SU-DHL-6 (cell line): ENCODE measurements around the gene WNT11.
A peak's percentile ranks its signal among the peaks of the same experiment; 100 is the strongest.

Source experiments
- H2AFZ ChIP-seq: fragments of 200-600 bp; sonication (generic); 2 replicates; pipeline ENCODE4 v1.6.1; 2014; ENCODE audit warnings: low read depth, mild to moderate bottlenecking, moderate library complexity, mixed read lengths, antibody characterized with exemption, low read length; ENCODE audit not compliant: severe bottlenecking
- H3F3A ChIP-seq: fragments of 200-600 bp; shearing (Covaris generic); 2 replicates; pipeline ENCODE4 v1.6.0; 2016; ENCODE audit warnings: antibody characterized with exemption, mild to moderate bottlenecking; ENCODE audit not compliant: insufficient read depth
- H3K27ac ChIP-seq: fragments of 200-600 bp; sonication (generic); 2 replicates; pipeline ENCODE4 v1.5.1; 2016; ENCODE audit warnings: low read depth, mild to moderate bottlenecking, low read length, moderate library complexity, mixed read lengths
- H3K27me3 ChIP-seq: fragments of 200-600 bp; sonication (generic), shearing (Covaris generic); 2 replicates; pipeline ENCODE4 v1.6.0; 2014; ENCODE audit warnings: mild to moderate bottlenecking, low read length
- H3K36me3 ChIP-seq: fragments of 200-600 bp; sonication (generic); 2 replicates; pipeline ENCODE4 v1.6.1; 2014; ENCODE audit warnings: mild to moderate bottlenecking, low read length, mixed read lengths
- H3K4me2 ChIP-seq: fragments of 300-600, 200-600 bp; shearing (Covaris generic), sonication (generic); 2 replicates; pipeline ENCODE4 v1.6.0; 2014; ENCODE audit warnings: low read length, low read depth, mild to moderate bottlenecking; ENCODE audit not compliant: poor library complexity, severe bottlenecking
- H3K4me3 ChIP-seq: fragments of 200-600 bp; sonication (generic); 2 replicates; pipeline ENCODE4 v1.5.1; 2014; ENCODE audit warnings: antibody characterized with exemption, low read length, mild to moderate bottlenecking, mixed read lengths; ENCODE audit not compliant: insufficient read depth, poor library complexity, severe bottlenecking
- H3K79me2 ChIP-seq: fragments of 200-600 bp; sonication (generic); 2 replicates; pipeline ENCODE4 v1.6.1; 2014; ENCODE audit warnings: mild to moderate bottlenecking, low read length, moderate library complexity; ENCODE audit not compliant: insufficient read depth
- H3K9ac ChIP-seq: fragments of 200-600 bp; sonication (generic); 2 replicates; pipeline ENCODE4 v1.7.0; 2014; ENCODE audit warnings: mild to moderate bottlenecking, low read length
- H3K9me2 ChIP-seq: fragments of 200-600 bp; sonication (generic); replicated peaks from 2 replicates; pipeline ENCODE4 v1.6.1; 2014; ENCODE audit warnings: low read length; ENCODE audit not compliant: insufficient read depth
- H3K9me3 ChIP-seq: fragments of 200-600 bp; sonication (generic); 2 replicates; pipeline ENCODE4 v1.6.1; 2014; ENCODE audit warnings: low read length, mixed read lengths; ENCODE audit not compliant: insufficient read depth
- H4K20me1 ChIP-seq: fragments of 200-600 bp; sonication (generic); 2 replicates; pipeline ENCODE4 v1.6.1; 2014; ENCODE audit warnings: low read depth, mild to moderate bottlenecking, antibody characterized with exemption, low read length, moderate library complexity, mixed read lengths
- EZH2phosphoT487 ChIP-seq: fragments of 200-600 bp; sonication (generic), shearing (Covaris generic); conservative IDR thresholded peaks from 2 replicates; pipeline ENCODE4 v1.6.1; 2018; ENCODE audit warnings: mild to moderate bottlenecking, antibody characterized with exemption, low read length, moderate library complexity, mixed read lengths
- TF ChIP-seq, protein P1 (sequence below): fragments of 200-600 bp; sonication (generic); IDR thresholded peaks from one replicate; pipeline ENCODE4 v1.5.1; 2017; ENCODE audit warnings: antibody characterized with exemption, mild to moderate bottlenecking, low read length, moderate library complexity; ENCODE audit not compliant: insufficient read depth, poor library complexity, severe bottlenecking

The WNT11 gene

DNA sequence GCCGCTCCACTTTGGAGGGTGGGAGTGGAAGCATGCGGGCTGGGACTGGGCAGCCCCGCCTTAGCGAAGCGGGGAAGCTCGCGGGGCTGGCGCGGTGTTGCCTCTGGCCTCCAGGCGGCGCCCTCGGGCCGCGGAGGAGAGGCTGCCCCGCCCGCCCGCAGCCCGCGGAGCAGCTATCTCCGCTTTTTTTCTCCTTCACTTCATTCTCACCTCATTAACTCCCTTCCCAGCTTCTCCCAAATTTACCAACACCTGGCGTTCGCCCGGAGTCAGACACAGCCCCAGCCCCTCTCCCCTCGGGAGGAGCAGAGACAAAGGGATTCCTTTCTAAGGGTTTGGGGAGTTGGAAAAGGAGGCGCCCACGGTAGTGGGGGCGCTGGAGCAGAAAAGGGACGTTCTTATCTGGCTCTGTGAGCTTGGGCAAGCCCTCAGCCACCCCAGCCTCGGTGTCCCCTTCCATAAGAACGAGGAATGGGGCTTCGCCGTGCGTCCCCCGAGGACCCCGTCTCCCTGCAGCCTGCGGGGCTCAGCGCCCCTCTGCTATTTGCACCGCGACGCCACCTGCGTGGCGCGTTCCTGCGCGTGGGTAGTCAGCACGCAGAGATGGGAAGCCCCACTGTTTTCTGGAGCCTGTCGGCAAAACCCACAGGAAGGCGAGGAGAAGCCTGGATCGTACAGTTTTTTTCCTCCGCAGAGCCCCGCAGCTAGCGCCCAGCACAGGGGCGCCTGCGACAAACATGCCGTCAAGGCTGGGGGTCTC lies 1.5 kb upstream of the WNT11 start:
- Histone ChIP-seq H3K4me2 (peak overlapping the region; percentile 76), H3K27ac (no peak overlapping the region), H3K9ac (peak overlapping the region; percentile 28), H3F3A (no peaks in the 10 kb centered on the region), H3K27me3 (no peaks in the 10 kb centered on the region), H4K20me1 (no peaks in the 10 kb centered on the region), H3K9me2 (no peaks in the 10 kb centered on the region), H2AFZ (no peak overlapping the region), H3K9me3 (no peaks in the 10 kb centered on the region), H3K4me3 (peak overlapping the region; percentile 45), H3K79me2 (no peaks in the 10 kb centered on the region), H3K36me3 (no peaks in the 10 kb centered on the region)
- TF ChIP-seq EZH2phosphoT487, result no peak
- TF ChIP-seq, protein P1, sequence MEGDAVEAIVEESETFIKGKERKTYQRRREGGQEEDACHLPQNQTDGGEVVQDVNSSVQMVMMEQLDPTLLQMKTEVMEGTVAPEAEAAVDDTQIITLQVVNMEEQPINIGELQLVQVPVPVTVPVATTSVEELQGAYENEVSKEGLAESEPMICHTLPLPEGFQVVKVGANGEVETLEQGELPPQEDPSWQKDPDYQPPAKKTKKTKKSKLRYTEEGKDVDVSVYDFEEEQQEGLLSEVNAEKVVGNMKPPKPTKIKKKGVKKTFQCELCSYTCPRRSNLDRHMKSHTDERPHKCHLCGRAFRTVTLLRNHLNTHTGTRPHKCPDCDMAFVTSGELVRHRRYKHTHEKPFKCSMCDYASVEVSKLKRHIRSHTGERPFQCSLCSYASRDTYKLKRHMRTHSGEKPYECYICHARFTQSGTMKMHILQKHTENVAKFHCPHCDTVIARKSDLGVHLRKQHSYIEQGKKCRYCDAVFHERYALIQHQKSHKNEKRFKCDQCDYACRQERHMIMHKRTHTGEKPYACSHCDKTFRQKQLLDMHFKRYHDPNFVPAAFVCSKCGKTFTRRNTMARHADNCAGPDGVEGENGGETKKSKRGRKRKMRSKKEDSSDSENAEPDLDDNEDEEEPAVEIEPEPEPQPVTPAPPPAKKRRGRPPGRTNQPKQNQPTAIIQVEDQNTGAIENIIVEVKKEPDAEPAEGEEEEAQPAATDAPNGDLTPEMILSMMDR, result peak; percentile 66

- H3K4me2 ChIP-seq, result peak overlapping the region; percentile 76
Observed at GRCh38 chr11:76206077-76206326, 300 bp downstream of the WNT11 start.

GRCh38 chr11:76205252-76206076 lies 838 bp downstream of the WNT11 start:
- Histone ChIP-seq H3K4me2 (no peak overlapping the region), H3K79me2 (no peaks in the 10 kb centered on the region), H3K27ac (no peak overlapping the region), H3K27me3 (no peaks in the 10 kb centered on the region), H2AFZ (no peak overlapping the region), H3K36me3 (no peaks in the 10 kb centered on the region), H3K4me3 (no peak overlapping the region), H3F3A (no peaks in the 10 kb centered on the region), H3K9me2 (no peaks in the 10 kb centered on the region), H3K9ac (no peak overlapping the region), H3K9me3 (no peaks in the 10 kb centered on the region), H4K20me1 (no peaks in the 10 kb centered on the region)
- TF ChIP-seq, protein P1, result no peak
- no peak for TF ChIP-seq EZH2phosphoT487

More at GRCh38 chr11:76206077-76206326, 300 bp downstream of the WNT11 start:
- Histone ChIP-seq H3K9ac (no peak overlapping the region), H3K4me3 (no peak overlapping the region), H3F3A (no peaks in the 10 kb centered on the region), H4K20me1 (no peaks in the 10 kb centered on the region), H3K27me3 (no peaks in the 10 kb centered on the region), H3K9me3 (no peaks in the 10 kb centered on the region), H2AFZ (no peak overlapping the region), H3K27ac (no peak overlapping the region), H3K9me2 (no peaks in the 10 kb centered on the region), H3K36me3 (no peaks in the 10 kb centered on the region), H3K79me2 (no peaks in the 10 kb centered on the region)
- TF ChIP-seq EZH2phosphoT487, result no peak
- TF ChIP-seq, protein P1, result no peak
